ENCODE data around the gene UCP2. TPM values are rescaled to one million over a fixed set of nuclear protein-coding genes. Genes with fewer than 3 reads are reported as not detected.

The UCP2 gene
- total and polyA plus RNA-seq, 10 of the 15 experiments (the other 5 are each of a cell fraction or from before 2014, with no cell fraction given): 32.9 to 248 (median 154) TPM

- 63% methylated on average over 11 of the region's 11 CpGs for WGBS (ENCODE audit: insufficient coverage, insufficient replicate concordance, low lambda C conversion rate, missing lambda C conversion rate)
- H3K9ac ChIP-seq (ENCODE audit: control insufficient read depth, insufficient read depth, low read length): no peak overlapping the region
- H3K36me3 ChIP-seq (ENCODE audit: control insufficient read depth in 2 of 2, insufficient read depth in 2 of 2, low read length in 1 of 2): no peaks in the 10 kb centered on the region; a peak in 1 of 4 replicates
- no peak overlapping the region; the same call in 1 of the 2 replicates for H2AFZ ChIP-seq (ENCODE audit: control insufficient read depth, low read depth, low read length)
- DNase-seq (ENCODE audit: low read depth, low spot score): no peak
- peak; percentile 59 for FAIRE-seq
- no peaks in the 10 kb centered on the region for H3K27me3 ChIP-seq (replicated peaks in 1 of 2; ENCODE audit: control insufficient read depth in 2 of 2, insufficient read depth in 2 of 2, low read length in 1 of 2)
- ChIA-PET CTCF (interaction anchor here (0.9 to 2.4 kb wide), 4 partner anchors 10 to 32 kb away, joined by 4 to 11 read pairs (median 4); no protein-coding TSS in a partner anchor), RAD21 (ENCODE audit: unreplicated experiment) (interaction anchor here (0.6 to 2.6 kb wide), 3 partner anchors 10 to 40 kb away, joined by 3 to 12 read pairs (median 7); partner anchors contain the start of gene UCP2), POLR2A (interaction anchor here (0.7 to 1.1 kb wide), 2 partner anchors 13 to 31 kb away, joined by 3 read pairs; no protein-coding TSS in a partner anchor), SMC1A (ENCODE audit: uncharacterized antibody, unreplicated experiment) (interaction anchor here (0.6 to 1.9 kb wide), 3 partner anchors 10 to 24 kb away, joined by 3 to 13 read pairs (median 7); no protein-coding TSS in a partner anchor)
- no peaks in the 10 kb centered on the region for H3K79me2 ChIP-seq (ENCODE audit: control insufficient read depth, insufficient read depth, low read length)
- H4K20me1 ChIP-seq (ENCODE audit: control insufficient read depth, insufficient read depth): no peaks in the 10 kb centered on the region
- in situ Hi-C loops (cut with MboI): no loop called here
- TF ChIP-seq POU2F2 (IDR thresholded peaks at IDR 0.05; ENCODE audit: borderline replicate concordance, low read depth, low read length) (no peak), IRF5 (IDR thresholded peaks at IDR 0.05; ENCODE audit: borderline replicate concordance) (no peak)
- no peak overlapping the region for H3K4me3 ChIP-seq
- no TSS peak for BruUV-seq (replicated peaks)
- peaks cover 7% of the 10 kb centered on the region for H3K4me1 ChIP-seq (ENCODE audit: control insufficient read depth, insufficient read depth, low read length)
- intact Hi-C loops (cut with micrococcal nuclease; ENCODE audit: unreplicated experiment): no loop called here
- no peak overlapping the region for H3K4me2 ChIP-seq (ENCODE audit: control insufficient read depth, insufficient read depth)
- ATAC-seq: peak; percentile 85
- H3K27ac ChIP-seq (ENCODE audit: control insufficient read depth, insufficient read depth): no peak overlapping the region
- H3K9me3 ChIP-seq (replicated peaks; ENCODE audit: control insufficient read depth, insufficient read depth, low read length): no peaks in the 10 kb centered on the region
These were observed 22.3 kb upstream of the UCP2 start for GRCh38 chr11:74004759-74005615.

Data from GM12878 (cell line).